KOPT-K1 (cell line): ENCODE data around the gene NPPB.

Experiments
- H3K27ac ChIP-seq: fragments of 200-600 bp; sonication (generic); 2 replicates; pipeline ENCODE4 v1.5.1; 2016; ENCODE audit warnings: antibody characterized with exemption, mild to moderate bottlenecking, low read depth, low read length; ENCODE audit not compliant: poor library complexity, severe bottlenecking
- H3K36me3 ChIP-seq: fragments of 200-600 bp; sonication (generic); 2 replicates; pipeline ENCODE4 v1.5.1; 2017; ENCODE audit warnings: antibody characterized with exemption, mild to moderate bottlenecking, low read length, moderate library complexity; ENCODE audit not compliant: insufficient read depth
- H3K9me3 ChIP-seq: fragments of 200-600 bp; sonication (generic); 2 replicates; pipeline ENCODE4 v1.5.1; 2017; ENCODE audit warnings: antibody characterized with exemption, low read length, mild to moderate bottlenecking; ENCODE audit not compliant: insufficient read depth, poor library complexity, severe bottlenecking

The NPPB gene

DNA sequence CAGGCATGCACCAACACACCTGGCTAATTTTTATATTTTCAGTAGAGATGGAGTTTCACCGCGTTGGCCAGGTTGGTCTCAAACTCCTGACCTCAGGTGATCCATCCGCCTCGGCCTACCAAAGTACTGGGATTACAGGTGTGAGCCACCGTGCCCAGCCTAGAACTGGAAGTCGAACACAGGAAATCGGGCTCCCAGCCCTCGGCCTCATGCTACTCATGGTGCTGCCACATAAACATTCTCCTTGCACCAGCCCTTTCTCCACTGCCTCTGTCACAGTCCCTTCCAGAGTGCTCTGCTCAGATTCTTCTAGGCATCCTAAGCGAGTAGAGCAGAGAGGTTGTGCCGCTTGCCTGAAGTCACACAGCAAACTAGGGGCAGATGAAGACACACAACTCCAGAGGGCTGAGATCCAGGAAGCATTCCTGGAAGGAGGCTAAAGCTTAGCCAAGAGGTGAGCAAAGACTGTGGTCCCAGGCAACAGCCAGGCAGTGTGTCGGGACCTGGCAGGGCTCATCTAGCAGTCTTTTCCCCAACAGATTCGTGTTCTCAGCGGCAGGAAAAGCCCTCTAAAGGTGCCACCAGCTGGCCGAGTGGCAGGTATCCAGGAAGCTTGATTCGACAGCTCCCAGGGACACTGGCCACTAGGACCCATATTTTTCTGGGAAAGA, 29.6 kb upstream of the NPPB start:
- H3K9me3 ChIP-seq, result no peaks in the 10 kb centered on the region
- no peak overlapping the region for H3K27ac ChIP-seq
- no peaks in the 10 kb centered on the region for H3K36me3 ChIP-seq

- no peaks in the 10 kb centered on the region for H3K9me3 ChIP-seq
- no peak overlapping the region for H3K27ac ChIP-seq
- no peaks in the 10 kb centered on the region for H3K36me3 ChIP-seq
These were observed 28.9 kb upstream of the NPPB start for GRCh38 chr1:11887666-11888007.

DNA sequence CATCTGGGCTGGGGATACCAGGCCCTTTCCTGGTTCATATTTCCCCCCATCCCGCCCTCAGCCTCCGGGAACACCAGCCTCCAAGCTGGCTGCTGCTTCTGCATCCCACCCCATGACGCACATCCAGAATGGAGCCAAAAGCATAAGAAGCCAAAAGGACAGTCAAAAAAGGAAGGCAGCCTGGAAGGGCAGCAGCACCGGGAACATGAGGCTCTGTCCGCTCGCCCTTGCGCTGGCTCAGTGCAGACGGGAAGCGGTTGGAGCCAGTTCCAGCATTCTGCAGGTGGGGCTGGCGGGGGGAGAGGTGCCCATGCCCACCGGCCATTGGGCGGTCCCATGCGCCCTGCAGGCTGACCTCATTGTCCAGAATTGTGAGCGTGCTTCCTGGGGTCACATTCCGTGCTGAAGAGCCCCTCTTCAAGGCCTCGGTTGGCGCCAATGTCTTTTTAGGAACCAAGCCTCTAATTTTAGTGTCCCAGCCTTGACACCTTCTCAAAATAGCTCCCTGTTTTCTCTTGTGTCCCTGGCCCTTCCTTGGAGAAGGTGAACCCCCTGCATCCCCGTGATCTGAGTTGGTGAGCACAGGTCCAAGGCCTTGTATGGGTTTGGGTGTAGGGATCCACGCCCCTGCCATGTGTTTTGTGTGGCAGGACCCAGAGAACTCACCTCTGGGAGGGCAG, 28.4 kb upstream of the NPPB start:
- no peak overlapping the region for H3K27ac ChIP-seq
- H3K9me3 ChIP-seq, result no peaks in the 10 kb centered on the region
- H3K36me3 ChIP-seq, result no peaks in the 10 kb centered on the region

DNA sequence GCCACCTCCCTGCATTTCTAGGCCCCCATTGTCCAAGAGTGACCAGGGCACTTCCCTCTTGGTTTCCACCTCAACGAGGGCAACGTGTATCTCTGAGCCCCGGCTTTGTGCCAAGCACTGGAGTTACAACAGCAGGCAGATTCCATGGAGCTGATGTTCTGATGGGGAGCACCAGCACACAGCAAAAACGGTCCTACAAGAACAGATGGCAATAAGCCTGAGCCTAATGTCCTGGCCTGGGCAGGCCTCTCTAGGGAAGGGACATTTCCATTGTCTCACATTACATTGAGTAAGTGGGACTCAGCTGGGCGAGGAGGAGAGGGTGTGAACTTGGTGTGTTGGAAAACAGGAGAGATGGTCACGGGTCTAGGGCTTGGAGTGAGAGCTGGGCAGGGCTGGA, 27.2 kb upstream of the NPPB start:
- Histone ChIP-seq H3K36me3 (no peaks in the 10 kb centered on the region), H3K9me3 (no peaks in the 10 kb centered on the region), H3K27ac (no peak overlapping the region)

DNA sequence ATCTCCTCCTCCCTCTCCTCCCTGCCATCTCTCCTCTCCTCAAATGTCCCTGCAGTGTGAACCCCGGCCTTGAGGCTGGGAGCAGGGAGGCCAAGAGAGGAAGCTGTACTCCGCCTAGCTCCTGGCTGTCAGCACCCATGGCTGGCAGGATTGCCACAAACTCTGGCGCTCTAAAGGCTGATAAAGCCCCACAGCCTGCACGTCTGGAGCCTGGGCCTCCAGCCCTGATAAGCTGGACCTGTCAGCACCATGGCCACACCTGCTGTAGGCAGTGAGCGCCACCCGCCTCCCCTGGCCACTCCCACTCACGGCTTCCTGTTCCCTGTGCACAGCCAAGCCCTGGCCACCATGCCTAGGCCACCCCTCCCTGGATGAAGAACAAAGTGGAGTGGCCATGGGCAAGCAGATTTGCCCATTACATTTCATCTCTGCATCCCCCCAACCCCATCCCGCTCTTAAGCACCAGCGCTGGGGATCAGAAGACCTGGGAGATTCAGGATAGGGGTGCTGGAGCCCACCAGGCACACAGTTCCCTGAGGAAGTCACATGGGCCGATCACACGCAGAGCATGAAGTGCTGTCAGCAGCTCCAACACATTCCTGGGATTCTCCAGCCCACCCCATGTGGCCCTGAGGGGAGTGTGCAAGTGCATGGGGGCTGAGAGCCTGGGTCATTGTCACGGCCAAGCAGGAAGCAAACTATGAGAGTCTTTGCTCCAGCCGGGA, 24.2 kb upstream of the NPPB start:
- H3K27ac ChIP-seq, result no peak overlapping the region
- no peaks in the 10 kb centered on the region for H3K36me3 ChIP-seq
- H3K9me3 ChIP-seq, result no peaks in the 10 kb centered on the region

- Histone ChIP-seq H3K36me3 (no peaks in the 10 kb centered on the region), H3K9me3 (no peaks in the 10 kb centered on the region), H3K27ac (no peak overlapping the region)
These were observed 23.1 kb upstream of the NPPB start for GRCh38 chr1:11881749-11882441.

DNA sequence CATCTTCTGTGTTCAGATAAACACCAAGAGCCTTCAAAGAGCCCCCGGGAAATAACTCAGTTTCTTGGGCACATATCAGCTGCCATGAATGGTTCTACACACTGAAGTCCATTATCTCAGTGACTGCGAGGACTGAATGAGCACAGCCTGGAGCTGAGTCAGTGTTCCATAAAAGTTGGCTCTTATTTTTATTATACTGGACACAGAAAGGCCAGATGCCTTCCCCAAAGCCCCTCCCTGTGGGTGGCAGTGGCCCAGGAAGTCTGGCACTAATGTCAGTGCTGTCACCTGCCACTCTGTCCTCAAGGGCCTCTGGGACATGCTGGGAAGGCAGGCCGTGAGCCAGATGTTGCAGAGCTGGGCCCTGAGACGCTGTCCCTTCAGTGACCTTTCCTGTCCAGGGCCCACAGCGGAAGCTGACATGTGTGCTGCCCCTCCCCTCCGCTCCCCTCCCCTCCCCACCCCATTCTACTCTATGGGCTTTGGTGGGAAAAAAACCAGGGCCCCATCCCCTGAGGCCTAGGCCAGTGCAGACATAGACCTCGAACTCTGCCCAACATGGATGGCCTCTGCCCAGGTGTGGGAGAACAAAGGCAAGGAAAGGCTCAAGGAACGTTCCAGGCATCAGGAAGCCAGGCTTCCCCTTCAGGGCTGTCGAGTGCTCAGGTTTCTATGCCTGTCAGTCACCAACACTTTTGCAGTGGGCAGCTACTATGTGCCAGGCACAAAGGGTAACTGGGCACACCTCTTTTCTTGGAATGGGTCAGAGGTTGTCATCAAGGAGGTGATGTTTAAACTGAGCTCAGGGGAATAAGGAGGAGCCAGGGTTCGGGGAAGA, 22.4 kb upstream of the NPPB start:
- Histone ChIP-seq H3K36me3 (no peaks in the 10 kb centered on the region), H3K27ac (no peak overlapping the region), H3K9me3 (no peaks in the 10 kb centered on the region)

GRCh38 chr1:11880181-11880575, 21.4 kb upstream of the NPPB start:
- H3K27ac ChIP-seq, result no peak overlapping the region
- H3K36me3 ChIP-seq, result no peaks in the 10 kb centered on the region
- no peaks in the 10 kb centered on the region for H3K9me3 ChIP-seq

GRCh38 chr1:11879311-11880180, 20.8 kb upstream of the NPPB start:
- no peak overlapping the region for H3K27ac ChIP-seq
- no peaks in the 10 kb centered on the region for H3K9me3 ChIP-seq
- no peaks in the 10 kb centered on the region for H3K36me3 ChIP-seq

DNA sequence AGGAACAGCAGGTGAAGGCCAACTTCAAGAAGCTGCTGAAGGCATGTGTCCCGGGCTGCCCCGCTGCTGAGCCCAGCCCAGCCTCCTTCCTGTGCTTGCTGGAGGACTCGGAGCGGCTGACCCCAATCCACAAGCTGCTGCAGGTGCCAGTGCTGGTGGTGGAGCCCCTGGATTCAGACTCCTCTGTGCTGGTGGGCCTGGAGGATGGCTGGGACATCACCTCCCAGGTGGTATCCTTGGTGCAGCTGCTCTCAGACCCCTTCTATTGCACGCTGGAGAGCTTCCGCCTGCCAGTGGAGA, 20.1 kb upstream of the NPPB start:
- Histone ChIP-seq H3K36me3 (no peaks in the 10 kb centered on the region), H3K9me3 (no peaks in the 10 kb centered on the region), H3K27ac (no peak overlapping the region)

DNA sequence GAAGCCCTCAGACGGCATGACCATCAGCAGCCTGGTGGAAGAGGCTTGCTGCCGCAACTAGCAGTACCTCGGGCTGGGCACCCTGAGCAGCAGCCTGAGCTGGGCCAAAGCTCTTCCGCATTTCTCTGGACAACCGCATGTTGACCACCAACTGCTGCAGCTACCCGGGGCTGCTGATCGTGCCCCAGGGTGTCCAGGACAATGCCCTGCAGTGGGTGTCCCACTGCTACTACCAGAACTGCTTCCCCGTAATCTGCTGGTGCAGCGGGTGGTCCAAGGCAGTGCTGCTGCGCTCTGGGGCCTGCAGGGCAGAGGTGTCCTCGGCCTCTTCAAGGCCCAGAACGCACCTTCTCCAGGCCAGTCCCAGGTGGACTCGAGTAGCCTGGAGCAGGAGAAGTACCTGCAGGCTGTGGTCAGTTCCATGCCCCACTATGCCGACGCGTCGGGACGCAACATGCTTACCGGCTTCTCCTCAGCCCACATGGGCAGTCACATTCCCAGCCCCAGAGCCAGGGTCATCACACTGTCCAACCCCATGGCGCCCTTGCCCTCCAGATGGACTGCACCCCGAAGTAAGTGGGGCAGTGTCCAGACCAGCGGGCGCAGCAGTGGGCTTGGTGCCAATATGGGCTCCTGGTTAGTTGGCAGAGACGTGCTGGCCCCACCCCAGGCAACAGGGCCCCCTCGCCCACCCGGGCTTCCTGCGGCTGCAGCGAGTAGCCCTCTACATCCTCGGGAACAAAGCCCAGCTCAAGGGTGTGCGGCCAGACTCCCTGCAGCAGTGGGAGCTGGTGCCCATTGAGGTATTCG, 19.5 kb upstream of the NPPB start:
- Histone ChIP-seq H3K36me3 (no peaks in the 10 kb centered on the region), H3K9me3 (no peaks in the 10 kb centered on the region)

GRCh38 chr1:11877074-11877473, 18.3 kb upstream of the NPPB start:
- Histone ChIP-seq H3K9me3 (no peaks in the 10 kb centered on the region), H3K27ac (no peak overlapping the region), H3K36me3 (no peaks in the 10 kb centered on the region)

More for the DNA sequence above, 19.5 kb upstream of the NPPB start:
- H3K27ac ChIP-seq, result no peak overlapping the region

DNA sequence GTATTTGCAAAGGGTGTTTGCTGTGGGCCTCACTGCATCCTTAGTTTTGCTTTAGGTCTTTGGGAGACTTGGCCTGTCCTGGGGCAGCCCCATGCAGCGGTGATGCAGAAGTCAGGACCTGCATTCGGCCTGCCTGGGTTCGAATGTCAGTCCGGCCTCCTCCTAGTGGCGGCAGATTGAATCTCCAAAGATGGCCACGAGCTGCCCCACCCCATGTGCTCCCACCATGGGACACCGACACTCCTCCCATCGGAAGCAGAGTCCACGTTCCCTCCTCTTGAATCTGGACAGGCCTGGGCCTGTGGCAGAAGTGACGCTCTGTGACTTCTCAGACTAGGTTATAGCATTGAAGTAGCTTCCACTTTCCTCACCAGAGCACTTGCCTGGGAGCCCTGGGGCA, 16.3 kb upstream of the NPPB start:
- no peaks in the 10 kb centered on the region for H3K36me3 ChIP-seq
- H3K9me3 ChIP-seq, result no peaks in the 10 kb centered on the region
- no peak overlapping the region for H3K27ac ChIP-seq
